Cardiac fibroblast (primary cell): Measurements from ENCODE around the gene LMO4.

Experiments
- DNase-seq, 2 donors: peaks; one replicate each; pipeline versions ENCODE4 v3.0.0 to v3.0.0-alpha.2; 2010; ENCODE audit warnings: low read depth in 2 of 2
- H3K4me3 ChIP-seq, 2 donors: replicated peaks in 1 of 2; 1 replicate in 1 of 2; 2 replicates in 1 of 2; pipeline ENCODE4 v1.5.1; 2011; ENCODE audit warnings: low read depth in 2 of 2, low read length in 2 of 2, mild to moderate bottlenecking in 2 of 2, moderate library complexity in 1 of 2
- TF ChIP-seq, protein P1 (sequence below): IDR thresholded peaks from one replicate; pipeline ENCODE4 v1.5.1; 2011; ENCODE audit warnings: low read depth, mild to moderate bottlenecking, low read length, inconsistent platforms

LMO4 gene

DNA sequence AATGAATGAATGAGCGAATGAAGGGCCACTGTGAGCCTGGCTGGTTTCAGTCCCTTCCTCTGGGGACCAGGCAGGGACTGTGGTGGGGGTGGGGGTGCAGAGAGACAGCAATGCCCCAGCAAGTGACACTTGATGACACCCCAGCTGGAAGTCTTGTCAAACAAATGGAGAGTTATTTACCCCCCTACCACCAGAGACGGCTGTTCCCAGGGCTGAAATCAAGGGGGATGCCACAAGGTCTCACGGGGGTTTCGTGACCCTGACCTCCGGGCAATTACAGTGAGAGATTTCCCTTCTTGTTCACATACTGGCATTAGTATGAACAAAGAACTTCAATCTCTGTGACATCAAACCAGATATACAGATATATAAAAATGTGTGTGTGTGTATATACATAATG is 34.0 kb upstream of the LMO4 start:
- TF ChIP-seq, protein P1, sequence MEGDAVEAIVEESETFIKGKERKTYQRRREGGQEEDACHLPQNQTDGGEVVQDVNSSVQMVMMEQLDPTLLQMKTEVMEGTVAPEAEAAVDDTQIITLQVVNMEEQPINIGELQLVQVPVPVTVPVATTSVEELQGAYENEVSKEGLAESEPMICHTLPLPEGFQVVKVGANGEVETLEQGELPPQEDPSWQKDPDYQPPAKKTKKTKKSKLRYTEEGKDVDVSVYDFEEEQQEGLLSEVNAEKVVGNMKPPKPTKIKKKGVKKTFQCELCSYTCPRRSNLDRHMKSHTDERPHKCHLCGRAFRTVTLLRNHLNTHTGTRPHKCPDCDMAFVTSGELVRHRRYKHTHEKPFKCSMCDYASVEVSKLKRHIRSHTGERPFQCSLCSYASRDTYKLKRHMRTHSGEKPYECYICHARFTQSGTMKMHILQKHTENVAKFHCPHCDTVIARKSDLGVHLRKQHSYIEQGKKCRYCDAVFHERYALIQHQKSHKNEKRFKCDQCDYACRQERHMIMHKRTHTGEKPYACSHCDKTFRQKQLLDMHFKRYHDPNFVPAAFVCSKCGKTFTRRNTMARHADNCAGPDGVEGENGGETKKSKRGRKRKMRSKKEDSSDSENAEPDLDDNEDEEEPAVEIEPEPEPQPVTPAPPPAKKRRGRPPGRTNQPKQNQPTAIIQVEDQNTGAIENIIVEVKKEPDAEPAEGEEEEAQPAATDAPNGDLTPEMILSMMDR, result no peak
- no peak for DNase-seq
- no peak overlapping the region for H3K4me3 ChIP-seq

- no peak overlapping the region for H3K4me3 ChIP-seq
- TF ChIP-seq, protein P1, result no peak
- DNase-seq, result no peak
These were observed 33.1 kb upstream of the LMO4 start for GRCh38 chr1:87295445-87296110.

- H3K4me3 ChIP-seq, result no peak overlapping the region
- DNase-seq, result no peak
- TF ChIP-seq, protein P1, result no peak
These were observed 32.5 kb upstream of the LMO4 start for GRCh38 chr1:87296206-87296605.

- no peak for DNase-seq
- H3K4me3 ChIP-seq, result no peak overlapping the region
- TF ChIP-seq, protein P1, result no peak
These were observed 29.0 kb upstream of the LMO4 start for GRCh38 chr1:87299661-87300060.

DNA sequence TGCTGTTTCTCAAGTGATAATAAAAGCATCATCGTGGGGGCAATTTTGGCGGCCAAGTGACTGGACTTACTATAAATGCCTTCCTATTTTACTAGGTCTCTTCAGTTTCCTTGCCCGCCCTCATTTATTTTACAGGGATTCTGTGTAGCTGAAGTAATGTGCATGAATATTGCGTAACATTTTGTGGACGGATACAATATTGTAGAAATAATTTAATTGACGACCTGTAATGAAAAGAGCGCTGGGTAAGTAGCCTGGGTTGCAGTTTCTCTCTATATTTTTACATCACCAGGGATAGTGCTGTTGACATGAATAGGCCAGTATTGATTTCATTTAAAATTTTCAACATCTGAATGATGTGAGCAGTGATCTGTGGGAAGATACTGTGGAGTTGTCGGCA is 28.1 kb upstream of the LMO4 start:
- TF ChIP-seq, protein P1, result no peak
- H3K4me3 ChIP-seq, result no peak overlapping the region
- DNase-seq, result no peak

- TF ChIP-seq, protein P1, result no peak
- no peak for DNase-seq
- H3K4me3 ChIP-seq, result no peak overlapping the region
These were observed 23.5 kb upstream of the LMO4 start for GRCh38 chr1:87305151-87305550.

DNA sequence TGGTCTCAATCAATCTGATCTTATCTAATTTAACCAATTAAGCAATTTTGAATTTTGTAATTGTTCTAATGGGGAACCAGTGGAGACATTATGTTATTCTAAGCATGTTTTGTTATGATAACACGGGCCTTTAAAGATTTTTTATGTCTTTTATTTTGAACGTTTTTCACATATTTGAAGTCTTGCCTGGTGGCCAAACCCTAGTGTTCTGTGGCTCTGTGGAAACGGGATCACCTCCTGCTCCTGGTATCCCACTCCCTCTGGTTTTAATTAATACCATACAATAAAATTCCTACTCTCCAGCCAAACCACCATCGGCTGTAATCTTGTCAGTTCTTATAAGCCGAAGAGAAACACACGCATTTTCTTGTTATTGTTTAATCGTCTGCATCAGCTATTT is 22.9 kb upstream of the LMO4 start:
- no peak overlapping the region for H3K4me3 ChIP-seq
- no peak for DNase-seq
- TF ChIP-seq, protein P1, result no peak
